Posterior cingulate gyrus (tissue), 11 donors: Measurements from ENCODE around the gene DUSP9.
A peak's percentile ranks its signal among the peaks of the same experiment; 100 is the strongest.
"Not testable (repeated sequence)": the region's sequence is repeated elsewhere in the genome, so short reads cannot be mapped to it uniquely, and the experiment has no call there.

Source experiments
- DNase-seq, 10 donors: peaks; one replicate each; pipeline versions ENCODE4 v3.0.0 to v3.0.0-alpha.2; 2020 to 2021; ENCODE audit warnings: mixed read lengths in 3 of 10
- intact Hi-C: fragments of 100-400 bp; cut with DNase I; formaldehyde crosslinking; loops from one replicate; pipeline ENCODE4 v1.15.1; 2023

The DUSP9 gene

GRCh38 chrX:153687121-153688039 lies 40.4 kb downstream of the DUSP9 start, which contains the start of gene SLC6A8:
TSS of gene SLC6A8 (plus strand) at chrX:153687926. CDS start at chrX:153688575, 649 bp downstream.
- DNase-seq = peak; percentile 69 to 96 (median 76)
- intact Hi-C loops = no loop called here

- peak in 3 of 10 donors; percentile 19 to 64 (median 20) for DNase-seq
- intact Hi-C loops = no loop called here
These were observed 41.1 kb downstream of the DUSP9 start for GRCh38 chrX:153688071-153688470.

GRCh38 chrX:153688506-153688905 lies 41.5 kb downstream of the DUSP9 start:
- no peak for DNase-seq
- intact Hi-C loops = no loop called here

GRCh38 chrX:153688911-153689590 lies 42.0 kb downstream of the DUSP9 start:
- intact Hi-C loops = no loop called here
- DNase-seq = peak; percentile 46 to 93 (median 62)

GRCh38 chrX:153689654-153690465 lies 42.9 kb downstream of the DUSP9 start:
- intact Hi-C loops = no loop called here
- peak in 3 of 10 donors; percentile 60 to 79 (median 68) for DNase-seq

- intact Hi-C loops = no loop called here
- peak in 2 of 10 donors; percentile 71 to 81 for DNase-seq
These were observed 43.5 kb downstream of the DUSP9 start for GRCh38 chrX:153690466-153690865.

GRCh38 chrX:153691032-153691827 lies 44.2 kb downstream of the DUSP9 start:
- intact Hi-C loops = not testable (repeated sequence)
- DNase-seq = peak in 1 of 10 donors; percentile 80

- intact Hi-C loops = no loop called here
- DNase-seq = peak in 2 of 10 donors; percentile 40 to 61
These were observed 45.0 kb downstream of the DUSP9 start for GRCh38 chrX:153692003-153692402.

GRCh38 chrX:153692611-153693156 lies 45.7 kb downstream of the DUSP9 start:
- peak in 4 of 10 donors; percentile 35 to 86 (median 76) for DNase-seq
- intact Hi-C loops = no loop called here

- intact Hi-C loops = no loop called here
These were observed 46.4 kb downstream of the DUSP9 start for GRCh38 chrX:153693216-153694086.

GRCh38 chrX:153694256-153694655 lies 47.3 kb downstream of the DUSP9 start:
- intact Hi-C loops, DNase-seq: not testable (repeated sequence)

More at GRCh38 chrX:153693216-153694086, 46.4 kb downstream of the DUSP9 start:
- DNase-seq = peak in 3 of 10 donors; percentile 62 to 80 (median 80)

- intact Hi-C loops = no loop called here
- no peak for DNase-seq
These were observed 47.8 kb downstream of the DUSP9 start for GRCh38 chrX:153694687-153695270.

- no peak for DNase-seq
- intact Hi-C loops = no loop called here
These were observed 49.1 kb downstream of the DUSP9 start for GRCh38 chrX:153696100-153696499.

- intact Hi-C loops, DNase-seq: not testable (repeated sequence)
These were observed 49.5 kb downstream of the DUSP9 start for GRCh38 chrX:153696538-153696937.

- DNase-seq, intact Hi-C loops: not testable (repeated sequence)
These were observed 50.2 kb downstream of the DUSP9 start for GRCh38 chrX:153696986-153697722.

GRCh38 chrX:153697924-153698865 lies 51.2 kb downstream of the DUSP9 start:
- DNase-seq = no peak
- intact Hi-C loops = no loop called here
